ENCODE data around the gene NEMP1.

NEMP1 gene

DNA sequence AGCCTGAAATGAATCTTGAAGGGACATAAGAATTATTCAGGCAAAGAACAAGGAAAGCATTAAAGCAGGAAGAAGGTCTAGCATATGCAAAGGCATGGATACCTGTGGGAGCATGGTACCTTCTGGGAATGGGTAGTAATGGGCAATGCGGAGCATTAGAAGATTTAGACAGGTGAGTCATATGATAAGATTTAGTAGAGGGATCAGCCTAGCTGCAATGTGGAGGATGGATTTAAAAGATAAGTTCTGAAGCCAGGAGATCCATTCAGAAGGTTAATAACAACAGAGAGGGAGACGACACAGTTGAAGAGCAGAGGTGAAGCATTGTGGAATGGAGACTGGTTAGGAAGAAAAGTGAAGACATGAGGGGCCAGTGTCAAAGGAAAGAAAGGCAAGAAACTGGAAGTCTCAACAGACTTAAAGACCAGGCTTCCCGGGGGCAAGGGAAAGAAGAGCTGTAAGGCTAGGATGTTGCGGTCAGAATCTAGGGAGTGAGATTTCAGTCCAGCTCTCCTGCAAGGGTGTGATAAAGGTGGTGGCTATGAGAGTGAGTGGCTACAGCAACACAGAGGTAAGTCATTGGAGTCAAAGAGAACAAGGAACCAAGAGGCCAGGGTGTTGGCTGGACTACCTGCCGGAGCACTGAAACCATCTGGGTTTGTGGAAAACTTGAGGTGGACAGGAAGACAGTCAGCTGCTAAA lies 38.1 kb upstream of the NEMP1 start:
- no peak overlapping the region for H3K4me3 ChIP-seq (ENCODE audit: low read depth, low read length)
- H3K4me1 ChIP-seq (ENCODE audit: control insufficient read depth, insufficient read depth, low read length): peaks cover 3% of the 10 kb centered on the region
- H3K36me3 ChIP-seq (ENCODE audit: control insufficient read depth, insufficient read depth, low read length): no peaks in the 10 kb centered on the region
- H3K27me3 ChIP-seq (ENCODE audit: control insufficient read depth, insufficient read depth, low read length): no peaks in the 10 kb centered on the region
- no peak overlapping the region for H3K9ac ChIP-seq (ENCODE audit: low read depth, low read length)
- no peaks in the 10 kb centered on the region for H3K9me3 ChIP-seq (ENCODE audit: control insufficient read depth, insufficient read depth, low read length)

DNA sequence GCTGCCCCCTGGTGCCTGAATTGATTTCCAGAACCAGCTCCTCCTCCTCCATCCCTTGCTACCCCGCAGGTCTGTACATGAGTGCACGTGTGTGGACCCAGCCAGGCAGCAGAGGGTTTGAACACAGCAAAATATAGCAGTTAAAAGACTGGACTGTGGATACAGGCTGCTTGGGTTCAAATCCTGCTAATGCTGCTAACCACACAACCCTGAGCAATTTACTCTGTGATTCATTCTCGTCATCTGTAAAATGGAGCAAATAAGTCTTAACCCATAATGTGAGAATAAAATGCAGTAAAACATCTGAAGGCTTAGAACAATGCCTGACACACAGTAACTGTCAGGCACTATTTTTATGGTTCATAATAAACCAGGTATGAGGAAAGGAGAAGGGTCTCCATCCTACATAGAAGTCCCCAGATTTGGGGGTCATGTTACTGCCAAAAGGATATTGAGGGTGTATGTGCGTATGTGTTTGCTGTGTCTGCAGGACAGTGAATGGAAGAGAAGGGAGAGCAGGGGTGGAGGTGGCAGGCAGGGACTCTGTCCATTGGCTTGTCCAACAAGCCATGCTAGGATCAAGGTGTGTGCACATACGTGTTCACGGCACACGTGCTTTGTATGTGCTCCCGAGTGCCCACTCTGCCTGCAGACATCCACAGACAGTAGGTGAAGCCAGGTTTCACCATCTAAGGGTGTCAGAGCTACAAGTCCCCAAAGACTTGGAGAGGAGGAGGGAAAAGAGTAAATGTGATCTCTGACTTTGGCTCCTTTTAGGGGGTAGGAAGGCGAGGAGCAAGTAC lies 34.1 kb upstream of the NEMP1 start:
- H3K9me3 ChIP-seq (ENCODE audit: control insufficient read depth, insufficient read depth, low read length): no peaks in the 10 kb centered on the region
- H3K9ac ChIP-seq (ENCODE audit: low read depth, low read length): no peak overlapping the region
- no peak overlapping the region for H3K4me3 ChIP-seq (ENCODE audit: low read depth, low read length)
- no peaks in the 10 kb centered on the region for H3K36me3 ChIP-seq (ENCODE audit: control insufficient read depth, insufficient read depth, low read length)
- H3K4me1 ChIP-seq (ENCODE audit: control insufficient read depth, insufficient read depth, low read length): peaks cover 14% of the 10 kb centered on the region
- H3K27me3 ChIP-seq (ENCODE audit: control insufficient read depth, insufficient read depth, low read length): no peaks in the 10 kb centered on the region

DNA sequence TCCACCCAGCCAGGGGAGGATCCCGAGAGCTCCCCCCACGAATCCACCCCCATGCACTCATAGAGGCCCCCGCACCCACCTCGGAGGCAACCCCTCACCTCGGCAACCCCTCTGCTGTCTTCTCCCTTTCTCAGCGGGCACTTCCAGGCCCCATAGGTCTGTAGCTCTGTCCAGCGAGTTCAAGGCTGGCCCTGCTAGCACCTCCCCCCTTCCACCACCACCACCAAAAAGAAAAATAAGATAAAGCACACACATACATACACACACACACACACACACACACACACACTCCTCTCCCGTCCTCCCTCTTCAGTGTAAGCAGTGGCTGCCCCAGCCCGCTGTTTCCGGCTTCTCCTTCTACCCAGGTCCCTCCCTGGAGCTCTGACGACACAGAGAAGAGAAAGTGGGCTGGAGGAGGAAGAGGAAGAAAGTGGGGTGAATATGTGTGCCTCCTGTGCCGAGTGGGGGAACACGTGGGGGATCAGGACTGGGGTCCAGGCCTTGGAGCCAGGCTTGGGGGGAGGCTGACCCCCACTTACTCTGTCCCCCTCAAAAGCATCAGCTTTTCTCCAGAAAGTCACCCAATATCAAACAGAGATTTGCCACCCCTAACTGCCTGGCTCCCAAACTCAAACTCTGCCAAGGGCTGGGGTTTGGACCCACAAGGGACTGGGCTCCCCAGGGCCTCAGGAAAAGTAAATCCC lies 32.6 kb upstream of the NEMP1 start, which contains the start of gene STAT6:
Gene STAT6 (minus strand): TSS at position 332 of the 704 bp plus-strand sequence. CDS start 3,084 bp downstream, outside the sequence.
- Histone ChIP-seq H3K9me3 (ENCODE audit: control insufficient read depth, insufficient read depth, low read length) (no peaks in the 10 kb centered on the region), H3K4me1 (ENCODE audit: control insufficient read depth, insufficient read depth, low read length) (peaks cover 14% of the 10 kb centered on the region), H3K4me3 (ENCODE audit: low read depth, low read length) (peak within 1 kb of the TSS; percentile 82), H3K9ac (ENCODE audit: low read depth, low read length) (peak within 1 kb of the TSS; percentile 95), H3K36me3 (ENCODE audit: control insufficient read depth, insufficient read depth, low read length) (peaks cover 6% of the 10 kb centered on the region), H3K27me3 (ENCODE audit: control insufficient read depth, insufficient read depth, low read length) (no peaks in the 10 kb centered on the region)

DNA sequence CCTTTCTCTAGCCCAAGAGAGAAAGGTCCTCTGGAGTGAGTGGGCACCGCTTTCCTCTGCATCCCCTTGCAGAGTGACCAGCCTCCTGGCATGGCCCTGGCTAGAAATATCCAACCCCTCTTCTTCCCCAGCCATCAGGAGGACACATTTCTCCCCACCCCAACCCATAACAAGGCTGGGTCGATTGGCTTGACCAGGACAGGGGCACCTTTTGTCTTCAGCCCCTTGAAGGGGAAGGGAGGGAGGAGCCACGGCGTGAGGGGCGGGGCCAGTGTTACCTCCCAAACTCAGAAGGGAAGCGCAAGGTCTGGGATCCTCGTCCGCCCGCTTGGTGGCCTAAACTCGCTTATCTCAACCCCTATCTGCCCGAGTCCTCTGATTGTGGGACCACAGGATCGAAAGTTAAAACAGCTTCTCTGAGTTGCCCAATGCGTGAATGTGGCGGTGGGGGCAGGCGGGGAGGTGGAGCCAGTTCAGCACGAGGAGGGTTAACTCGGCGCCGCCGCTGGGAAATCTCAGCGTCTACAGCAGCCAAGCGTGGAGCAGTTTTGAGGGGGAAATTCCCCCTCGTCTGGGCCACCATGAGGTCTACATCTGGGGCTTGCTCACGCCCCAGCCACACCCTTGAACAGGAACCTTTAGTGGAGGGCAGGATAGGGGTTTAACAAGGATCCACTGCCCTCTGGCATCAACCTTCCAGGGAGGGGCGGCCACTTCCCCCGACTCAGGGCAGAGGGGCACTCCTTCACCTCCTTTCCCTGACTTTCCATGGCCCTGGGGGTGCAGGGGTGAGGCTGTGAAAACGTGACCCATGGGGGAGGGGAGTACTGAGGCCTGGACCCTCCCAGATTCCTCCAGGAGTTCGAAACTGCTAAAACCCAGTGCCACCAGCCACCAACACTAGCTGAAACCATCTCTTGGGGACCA lies 31.8 kb upstream of the NEMP1 start:
- Histone ChIP-seq H3K4me3 (ENCODE audit: low read depth, low read length) (peak overlapping the region; percentile 82), H3K4me1 (ENCODE audit: control insufficient read depth, insufficient read depth, low read length) (peaks cover 14% of the 10 kb centered on the region), H3K27me3 (ENCODE audit: control insufficient read depth, insufficient read depth, low read length) (no peaks in the 10 kb centered on the region), H3K36me3 (ENCODE audit: control insufficient read depth, insufficient read depth, low read length) (peaks cover 13% of the 10 kb centered on the region), H3K9ac (ENCODE audit: low read depth, low read length) (peak overlapping the region; percentile 95), H3K9me3 (ENCODE audit: control insufficient read depth, insufficient read depth, low read length) (no peaks in the 10 kb centered on the region)

DNA sequence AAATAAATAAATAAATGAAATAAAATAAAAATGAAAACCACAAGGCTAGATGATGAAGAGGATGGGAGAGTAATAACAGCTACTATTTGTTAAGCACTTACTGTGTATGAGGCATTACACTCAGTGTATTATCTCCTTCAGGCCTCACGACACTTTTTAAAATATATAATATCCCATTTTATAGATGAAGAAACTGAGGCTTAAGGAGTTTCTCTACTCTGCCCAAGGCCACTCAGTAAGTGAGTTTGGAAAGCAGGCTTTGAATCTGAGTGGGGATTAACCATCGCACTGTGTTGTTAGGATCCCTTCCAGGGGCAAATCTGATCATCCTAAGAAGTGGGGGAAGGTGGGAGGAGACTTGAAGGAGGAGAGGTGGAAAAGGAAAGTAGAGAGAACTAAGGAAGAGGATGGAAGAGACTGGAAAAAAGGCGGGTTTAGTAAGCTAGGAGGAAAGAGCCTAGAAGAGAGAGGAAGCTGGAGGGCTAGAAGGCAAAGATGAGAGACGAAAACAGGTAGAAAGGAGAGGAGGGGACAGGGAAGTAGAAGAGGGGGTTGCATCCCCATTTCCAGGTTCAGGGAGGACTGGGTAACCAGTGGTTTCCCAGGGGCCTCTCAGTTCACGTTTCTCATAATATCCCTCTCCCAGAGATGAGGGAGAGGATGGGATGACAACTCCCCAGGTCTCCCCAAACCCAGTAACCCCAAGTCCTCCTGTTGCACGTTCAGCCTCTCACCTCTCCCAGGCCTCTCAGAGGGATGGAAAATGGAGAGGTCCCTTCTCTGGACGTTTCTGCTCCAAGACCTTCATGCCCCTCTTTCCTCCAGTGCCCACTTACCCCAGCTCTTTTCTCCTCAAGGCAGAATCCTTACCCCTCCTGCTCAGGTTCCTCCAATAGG lies 30.9 kb upstream of the NEMP1 start:
- peaks cover 14% of the 10 kb centered on the region for H3K4me1 ChIP-seq (ENCODE audit: control insufficient read depth, insufficient read depth, low read length)

GRCh38 chr12:57107456-57108155 lies 29.0 kb upstream of the NEMP1 start:
- H3K9me3 ChIP-seq (ENCODE audit: control insufficient read depth, insufficient read depth, low read length): no peaks in the 10 kb centered on the region
- no peak overlapping the region for H3K9ac ChIP-seq (ENCODE audit: low read depth, low read length)
- no peaks in the 10 kb centered on the region for H3K27me3 ChIP-seq (ENCODE audit: control insufficient read depth, insufficient read depth, low read length)
- H3K4me3 ChIP-seq (ENCODE audit: low read depth, low read length): no peak overlapping the region
- H3K36me3 ChIP-seq (ENCODE audit: control insufficient read depth, insufficient read depth, low read length): peaks cover 24% of the 10 kb centered on the region
- peaks cover 14% of the 10 kb centered on the region for H3K4me1 ChIP-seq (ENCODE audit: control insufficient read depth, insufficient read depth, low read length)

More for the DNA sequence above, 30.9 kb upstream of the NEMP1 start:
- Histone ChIP-seq H3K27me3 (ENCODE audit: control insufficient read depth, insufficient read depth, low read length) (no peaks in the 10 kb centered on the region), H3K36me3 (ENCODE audit: control insufficient read depth, insufficient read depth, low read length) (peaks cover 20% of the 10 kb centered on the region), H3K4me3 (ENCODE audit: low read depth, low read length) (peak overlapping the region; percentile 82), H3K9ac (ENCODE audit: low read depth, low read length) (peak overlapping the region; percentile 65), H3K9me3 (ENCODE audit: control insufficient read depth, insufficient read depth, low read length) (no peaks in the 10 kb centered on the region)

DNA sequence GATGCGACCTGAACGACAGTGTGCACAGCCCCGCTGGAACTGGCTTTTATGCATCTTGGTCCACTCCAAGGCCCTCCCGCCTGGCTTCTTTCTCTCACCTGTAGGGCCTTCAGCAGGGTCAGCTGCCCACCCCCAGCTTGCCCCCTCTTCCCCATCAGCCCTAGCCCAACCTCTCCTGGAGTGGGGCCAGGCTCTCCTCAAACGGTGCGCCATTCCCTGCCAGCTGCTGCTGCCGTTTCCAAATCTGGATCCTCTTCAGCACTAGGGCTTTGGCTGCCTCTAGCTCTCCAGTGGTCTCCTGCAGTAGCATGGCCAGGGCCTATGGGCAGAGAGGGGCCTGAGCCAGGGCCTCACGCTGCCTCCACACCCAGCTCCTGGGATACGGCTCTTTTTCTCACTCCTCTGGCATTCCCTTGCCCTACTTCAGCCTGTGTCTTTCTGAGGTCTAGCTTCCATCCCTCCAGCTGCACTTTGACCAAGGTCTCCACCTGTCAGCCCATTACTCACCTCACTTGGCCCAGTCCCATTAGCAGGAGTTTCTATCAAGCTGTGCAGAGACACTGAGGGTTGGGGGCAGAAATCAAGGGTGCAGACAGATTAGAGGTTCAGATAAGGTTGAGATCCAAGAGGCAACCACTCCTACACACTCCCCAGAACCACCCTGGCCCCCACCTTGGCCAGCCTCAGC lies 27.6 kb upstream of the NEMP1 start:
- Histone ChIP-seq H3K9me3 (ENCODE audit: control insufficient read depth, insufficient read depth, low read length) (no peaks in the 10 kb centered on the region), H3K9ac (ENCODE audit: low read depth, low read length) (no peak overlapping the region), H3K27me3 (ENCODE audit: control insufficient read depth, insufficient read depth, low read length) (no peaks in the 10 kb centered on the region), H3K36me3 (ENCODE audit: control insufficient read depth, insufficient read depth, low read length) (peaks cover 29% of the 10 kb centered on the region), H3K4me1 (ENCODE audit: control insufficient read depth, insufficient read depth, low read length) (peaks cover 9% of the 10 kb centered on the region), H3K4me3 (ENCODE audit: low read depth, low read length) (no peak overlapping the region)

GRCh38 chr12:57105011-57105753 lies 26.6 kb upstream of the NEMP1 start:
- Histone ChIP-seq H3K4me1 (ENCODE audit: control insufficient read depth, insufficient read depth, low read length) (peaks cover 9% of the 10 kb centered on the region), H3K9me3 (ENCODE audit: control insufficient read depth, insufficient read depth, low read length) (no peaks in the 10 kb centered on the region), H3K27me3 (ENCODE audit: control insufficient read depth, insufficient read depth, low read length) (no peaks in the 10 kb centered on the region), H3K4me3 (ENCODE audit: low read depth, low read length) (no peak overlapping the region), H3K9ac (ENCODE audit: low read depth, low read length) (no peak overlapping the region), H3K36me3 (ENCODE audit: control insufficient read depth, insufficient read depth, low read length) (peaks cover 29% of the 10 kb centered on the region)

DNA sequence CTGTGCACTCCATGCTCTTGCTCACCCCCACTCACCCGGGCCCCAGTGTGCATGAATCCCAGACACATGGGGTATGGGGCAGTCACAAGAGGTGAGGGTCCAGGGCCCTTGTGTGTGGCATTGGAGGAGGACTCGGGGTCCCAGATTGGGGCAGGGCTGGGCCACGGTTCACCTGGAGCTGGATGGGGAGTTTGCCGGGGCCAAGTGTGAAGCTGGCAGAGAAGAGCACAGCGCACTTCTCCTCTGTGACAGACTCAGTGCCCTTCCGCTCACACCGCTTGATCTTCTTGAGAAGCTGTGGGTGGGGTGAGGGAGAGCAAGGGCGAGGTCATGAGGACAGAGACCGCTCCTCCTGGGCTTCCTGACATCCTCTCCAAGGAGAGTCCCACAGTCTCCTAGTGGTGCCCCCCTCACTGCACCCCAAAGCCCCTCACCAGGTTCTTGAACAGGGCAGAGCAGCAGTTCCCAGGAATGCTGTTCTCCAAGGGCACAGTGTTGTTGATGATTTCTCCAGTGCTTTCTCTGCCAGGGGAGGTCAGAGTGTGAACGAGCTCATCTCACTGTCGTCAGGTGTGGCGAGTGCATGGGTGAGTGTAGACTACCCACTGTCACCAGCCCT lies 25.8 kb upstream of the NEMP1 start:
- Histone ChIP-seq H3K27me3 (ENCODE audit: control insufficient read depth, insufficient read depth, low read length) (no peaks in the 10 kb centered on the region), H3K9ac (ENCODE audit: low read depth, low read length) (no peak overlapping the region), H3K36me3 (ENCODE audit: control insufficient read depth, insufficient read depth, low read length) (peaks cover 32% of the 10 kb centered on the region), H3K4me3 (ENCODE audit: low read depth, low read length) (no peak overlapping the region), H3K9me3 (ENCODE audit: control insufficient read depth, insufficient read depth, low read length) (no peaks in the 10 kb centered on the region), H3K4me1 (ENCODE audit: control insufficient read depth, insufficient read depth, low read length) (peaks cover 2% of the 10 kb centered on the region)

Data from iPS-15b (cell line).